NOMO-1 treated with DMSO at 0.1 percent for 48 hours (cell line): Measurements from ENCODE around the gene XRCC4.

Experiments used
- DNase-seq: peaks from one replicate; lab custom pipeline; 2025; ENCODE audit not compliant: unreplicated experiment; lab: John Stamatoyannopoulos, UW

The XRCC4 gene

DNA sequence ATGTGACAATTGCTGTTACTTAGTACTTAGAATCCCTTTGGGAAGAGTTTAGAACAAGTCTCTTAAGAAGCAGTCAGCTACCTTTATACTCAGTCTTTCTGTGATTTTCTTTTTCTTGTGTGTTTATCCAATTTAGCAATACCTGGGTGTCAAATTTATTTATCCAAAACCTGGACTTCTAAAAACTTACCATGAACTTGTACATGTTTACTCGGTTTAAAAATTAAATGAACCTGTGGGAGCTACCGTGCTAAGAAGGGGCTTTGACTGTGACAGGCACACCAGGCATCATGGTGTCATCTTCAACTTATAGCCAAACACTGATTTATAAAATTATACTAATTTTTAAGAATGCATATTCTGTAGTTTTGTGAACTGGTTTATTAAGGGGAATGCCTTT is 96.5 kb downstream of the XRCC4 start:
- DNase-seq: no peak

DNA sequence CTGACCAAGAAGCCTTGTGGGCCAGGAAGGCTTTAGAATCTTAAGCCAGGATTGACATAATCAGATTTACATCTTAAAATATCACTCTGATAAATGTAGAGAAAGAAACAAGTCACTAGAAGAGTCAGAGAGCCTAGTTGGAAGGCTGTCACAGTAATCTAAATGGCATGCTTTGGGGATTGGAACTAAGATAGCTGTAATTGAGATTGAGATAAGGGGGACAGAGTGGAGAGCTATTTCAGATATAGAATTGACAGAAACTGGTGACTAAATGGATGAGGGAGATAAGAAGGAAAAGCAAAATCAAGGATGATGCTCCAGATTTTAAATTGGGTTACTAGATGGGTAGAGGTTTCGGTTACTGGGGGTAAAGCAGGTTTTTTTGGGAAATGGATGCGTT is 100.5 kb downstream of the XRCC4 start:
- DNase-seq: no peak

DNA sequence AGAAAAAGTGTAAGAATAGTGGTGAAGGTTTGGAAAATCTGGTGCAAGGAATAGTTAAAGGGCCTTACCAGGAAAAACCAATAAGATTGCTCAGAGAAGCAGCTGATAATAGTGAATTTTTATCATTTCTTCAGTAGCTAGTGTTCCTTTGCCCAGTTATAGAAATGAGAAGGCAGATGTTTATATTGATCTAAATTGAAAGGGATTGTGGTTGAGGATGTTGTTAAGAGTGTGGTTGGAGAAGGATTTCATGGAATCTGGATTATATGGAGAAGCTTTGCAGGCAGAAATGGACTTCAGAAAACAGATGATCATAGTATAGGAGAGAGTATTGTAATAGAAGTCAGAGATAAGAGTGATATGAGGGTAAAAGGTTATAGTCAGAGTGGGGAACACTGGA is 102.6 kb downstream of the XRCC4 start:
- no peak for DNase-seq

DNA sequence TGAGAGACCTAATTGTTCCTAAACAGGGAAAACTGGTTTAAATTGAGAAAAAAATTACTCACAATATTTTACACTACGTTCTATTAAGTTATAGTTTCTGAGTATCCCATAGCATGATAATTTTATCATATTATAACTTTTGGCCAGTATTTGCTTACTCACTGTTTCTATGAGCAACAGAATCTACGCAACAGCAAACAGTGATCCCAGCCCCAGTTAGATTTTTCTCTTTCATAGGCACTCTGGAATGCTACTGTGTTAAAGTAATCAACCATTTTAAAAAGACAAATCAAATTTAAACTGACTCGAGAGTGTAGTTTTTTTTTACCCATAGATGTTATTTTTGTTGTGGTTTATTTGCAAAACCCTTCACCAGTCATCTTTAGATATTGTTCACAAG is 107.2 kb downstream of the XRCC4 start:
- no peak for DNase-seq

DNA sequence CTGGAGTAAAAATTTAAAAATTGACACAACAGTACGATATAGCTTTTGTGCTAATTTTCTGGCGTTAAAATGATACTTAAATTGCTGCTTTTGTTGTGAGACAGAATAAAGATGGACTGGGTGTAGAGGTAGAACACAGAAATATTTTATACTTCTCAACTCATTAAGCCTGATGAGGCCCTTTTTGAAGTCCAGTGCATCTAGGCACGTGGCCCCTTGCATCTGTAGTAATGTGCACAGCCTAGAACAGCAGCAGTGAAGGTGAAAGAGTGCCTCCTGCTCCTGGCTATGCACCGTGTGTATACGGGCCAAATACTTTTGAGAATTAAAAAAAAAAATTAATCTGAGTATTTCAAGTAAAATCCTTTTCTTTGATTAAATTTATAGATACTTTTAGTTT is 115.6 kb downstream of the XRCC4 start:
- DNase-seq: no peak

DNA sequence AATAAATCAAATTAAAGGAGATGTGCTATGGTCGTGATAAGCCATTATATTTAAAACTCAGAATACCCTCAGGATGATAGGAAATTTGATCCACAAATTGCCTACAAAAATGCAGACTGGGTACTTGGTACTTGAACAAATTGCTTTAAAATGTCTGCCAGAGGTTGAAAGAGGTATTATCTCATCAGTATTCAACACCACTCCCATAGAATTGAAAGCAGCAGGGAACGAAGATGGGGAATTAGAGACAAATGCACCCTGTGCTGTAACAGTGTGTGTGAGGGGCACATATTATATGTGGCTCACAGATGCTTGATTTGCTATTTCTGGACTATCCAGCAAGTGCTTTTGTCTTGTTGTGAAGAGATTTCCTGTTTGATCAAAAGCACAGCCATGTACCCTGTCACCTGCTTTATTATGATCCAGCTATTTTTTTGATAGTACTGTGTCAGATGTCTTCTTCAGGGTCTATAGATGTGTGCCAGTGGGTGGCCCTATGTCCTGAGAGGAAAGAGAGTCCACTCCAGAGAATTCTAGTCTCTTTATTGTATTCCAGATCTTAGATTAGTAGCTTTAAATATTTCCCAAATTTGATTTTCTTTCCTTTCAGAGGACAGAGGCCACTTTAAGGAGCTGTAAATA is 120.1 kb downstream of the XRCC4 start:
- no peak for DNase-seq

DNA sequence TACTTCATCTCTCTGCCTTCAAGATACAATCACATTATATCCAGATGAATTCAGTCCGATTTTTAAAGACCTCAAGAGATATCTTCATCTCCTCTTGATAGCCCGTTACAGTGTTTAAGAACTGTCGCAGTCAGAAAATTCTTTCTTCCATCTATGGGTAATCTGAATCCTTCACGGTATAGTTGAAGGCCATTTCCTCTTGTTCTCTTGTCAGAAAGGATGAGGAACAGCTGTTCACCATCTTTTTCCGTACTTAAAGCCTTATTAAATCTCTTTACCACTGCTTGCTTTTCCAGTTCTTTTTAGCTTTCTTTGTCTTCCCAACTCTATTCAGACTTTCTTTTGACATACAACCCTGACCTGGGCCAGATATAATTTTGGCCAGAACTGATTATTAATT is 121.8 kb downstream of the XRCC4 start:
- no peak for DNase-seq

DNA sequence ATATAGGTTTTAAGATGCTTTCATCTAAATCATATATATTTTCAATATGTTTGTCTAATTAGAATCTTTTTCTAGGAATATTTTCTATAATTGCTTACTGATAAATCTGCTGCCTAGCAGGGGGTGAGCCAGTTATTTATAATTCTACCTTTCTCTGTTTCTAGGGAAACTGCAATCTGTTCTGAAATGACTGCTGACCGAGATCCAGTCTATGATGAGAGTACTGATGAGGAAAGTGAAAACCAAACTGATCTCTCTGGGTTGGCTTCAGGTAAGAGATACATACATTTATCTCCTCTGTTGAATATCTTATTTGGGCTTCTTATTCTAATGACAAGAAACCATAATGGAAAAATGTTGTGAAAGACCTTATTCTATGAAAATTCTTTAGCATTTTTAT is 127.3 kb downstream of the XRCC4 start:
- no peak for DNase-seq

DNA sequence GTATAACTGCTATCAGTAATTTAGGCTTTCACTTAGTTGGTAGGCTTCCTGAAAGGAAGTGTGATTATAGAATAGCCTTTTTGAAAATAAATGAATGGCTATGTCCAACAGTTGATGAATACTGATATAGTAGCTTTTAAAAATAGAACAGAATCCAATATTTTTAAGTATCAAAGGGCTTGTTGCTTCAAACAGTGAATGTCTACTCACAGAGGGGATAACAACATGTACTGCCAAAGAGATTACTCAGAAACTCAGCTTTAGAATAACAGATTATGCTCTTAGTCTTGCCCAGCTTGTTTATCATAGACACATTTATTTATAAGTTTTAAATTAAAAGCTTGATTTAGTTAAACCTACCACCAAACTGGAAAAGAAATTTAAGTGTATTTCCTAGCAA is 132.6 kb downstream of the XRCC4 start:
- DNase-seq: no peak

DNA sequence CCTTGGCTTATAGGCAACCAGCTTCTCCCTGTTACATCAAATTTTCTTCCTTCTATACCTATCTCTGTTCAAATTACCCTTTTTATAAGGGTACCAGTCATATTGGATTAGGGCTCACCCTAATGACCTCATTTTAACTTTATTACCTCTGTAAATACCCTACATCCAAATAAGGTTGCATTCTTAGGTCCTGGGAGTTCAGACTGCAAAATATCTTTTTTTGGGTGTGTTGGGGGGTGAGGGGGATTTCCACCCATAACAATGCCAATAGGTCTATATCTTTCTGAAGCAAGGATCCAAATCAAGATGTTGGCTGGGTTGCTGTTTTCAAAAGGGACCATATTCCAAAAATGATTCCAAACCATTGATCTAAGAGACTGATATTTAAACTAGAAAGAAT is 141.7 kb downstream of the XRCC4 start:
- DNase-seq: no peak

DNA sequence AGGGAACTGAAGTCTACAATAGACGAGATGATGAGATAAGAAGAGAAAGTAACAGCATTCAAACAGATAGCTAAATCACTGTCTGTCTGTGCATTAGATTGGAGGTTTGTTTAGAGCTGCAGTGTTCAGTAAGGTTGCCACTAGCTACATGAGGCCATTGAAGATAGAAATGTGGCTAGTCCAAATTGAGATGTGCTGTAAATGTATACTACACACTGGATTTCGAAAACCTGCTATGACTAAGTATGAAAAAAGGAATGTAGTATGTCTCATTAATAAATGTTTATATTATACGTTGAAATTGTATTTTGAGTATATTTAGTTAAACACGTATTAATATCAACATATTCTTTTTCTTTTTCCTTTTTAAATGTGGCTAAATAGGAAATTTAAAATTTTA is 142.1 kb downstream of the XRCC4 start:
- no peak for DNase-seq

DNA sequence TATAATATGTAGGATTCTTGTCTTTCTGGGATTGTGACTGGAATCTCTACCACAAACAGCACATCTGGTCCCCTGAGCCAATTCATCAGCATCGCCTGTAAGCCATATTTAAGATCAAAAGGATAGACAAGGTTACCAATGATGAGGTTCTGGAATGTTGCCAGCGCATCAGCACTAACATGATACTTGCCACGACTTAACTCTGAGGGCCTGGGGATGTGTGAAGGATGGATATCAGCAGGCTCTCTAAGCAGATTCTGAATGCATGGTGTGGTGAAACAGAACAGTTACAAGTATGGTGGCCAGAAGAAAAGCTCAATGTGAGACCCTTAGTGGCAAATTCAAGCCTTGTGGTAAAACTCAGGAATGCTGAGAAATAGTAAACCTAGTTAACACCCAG is 143.0 kb downstream of the XRCC4 start:
- no peak for DNase-seq

DNA sequence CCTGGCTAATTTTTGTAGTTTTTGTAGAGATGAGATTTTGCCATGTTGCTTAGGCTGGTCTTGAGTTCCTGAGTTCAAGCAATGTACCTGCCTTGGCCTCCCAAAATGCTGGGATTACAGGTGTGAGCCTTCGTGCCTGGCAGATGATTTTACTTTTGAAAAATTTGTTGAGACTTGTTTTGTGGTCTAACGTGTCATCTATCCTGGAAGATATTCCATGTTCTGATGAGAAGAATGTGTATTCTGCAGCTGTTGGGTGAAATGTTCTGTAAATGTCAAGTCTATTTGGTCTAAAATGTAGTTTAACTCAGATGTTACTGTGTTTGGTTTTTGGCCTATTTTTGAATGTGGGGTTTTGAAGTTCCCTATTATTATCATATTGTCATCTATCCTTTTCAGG is 145.6 kb downstream of the XRCC4 start:
- no peak for DNase-seq

DNA sequence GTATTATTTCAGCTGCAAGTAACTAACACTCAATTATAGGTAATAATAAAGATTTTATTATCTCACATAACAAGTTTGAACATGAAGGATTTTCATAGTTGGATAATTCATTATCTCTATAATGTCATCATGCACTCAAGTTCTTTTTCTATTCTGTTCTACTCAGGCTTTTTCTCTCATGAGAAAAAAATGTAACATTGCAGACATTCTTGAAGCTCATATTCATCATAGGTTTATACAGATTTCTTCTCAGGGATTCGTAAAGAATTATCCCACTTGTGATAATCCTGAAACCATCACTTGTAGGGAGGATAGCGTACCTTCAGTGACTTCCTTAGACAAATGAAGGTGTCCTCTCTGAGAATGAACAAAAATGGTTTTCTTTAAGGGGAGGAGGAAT is 150.3 kb downstream of the XRCC4 start:
- DNase-seq: no peak

DNA sequence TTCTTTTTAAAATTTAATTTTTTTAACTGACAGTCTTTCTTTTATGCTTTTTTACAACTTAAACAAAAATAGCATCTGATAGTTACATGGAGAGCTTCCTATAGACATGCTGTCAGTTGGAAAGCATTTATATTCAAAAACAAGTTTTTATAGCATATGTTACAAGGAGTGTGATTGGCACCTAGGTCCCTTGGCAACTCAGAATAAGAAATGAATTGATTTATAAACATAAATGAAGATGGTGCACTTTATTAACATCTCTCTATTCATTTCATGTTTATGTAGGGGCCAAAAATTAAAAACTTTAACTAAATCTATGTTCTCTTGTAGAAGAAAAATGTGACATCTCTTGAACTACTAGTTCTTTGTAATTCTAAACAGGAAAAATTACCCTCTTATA is 153.2 kb downstream of the XRCC4 start:
- no peak for DNase-seq

DNA sequence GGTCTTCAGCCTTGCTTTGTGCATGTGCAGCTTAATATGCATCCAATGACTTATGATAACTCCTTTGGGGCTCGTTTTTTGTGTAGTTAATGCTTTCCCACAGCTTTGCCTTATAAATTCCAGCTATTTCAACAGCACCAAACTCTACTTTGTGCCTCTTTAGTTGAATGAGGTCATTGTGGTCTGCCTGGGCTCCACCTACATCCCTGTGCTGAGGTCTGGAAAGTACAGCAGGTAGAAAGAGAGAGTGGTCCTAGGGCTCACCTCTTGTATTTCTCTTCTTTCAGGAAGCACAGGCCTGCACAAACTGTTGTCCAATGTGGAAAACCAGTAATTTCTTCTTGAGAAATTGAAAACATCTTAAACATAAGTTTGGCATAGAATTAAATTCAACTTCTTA is 167.2 kb downstream of the XRCC4 start:
- DNase-seq: no peak

DNA sequence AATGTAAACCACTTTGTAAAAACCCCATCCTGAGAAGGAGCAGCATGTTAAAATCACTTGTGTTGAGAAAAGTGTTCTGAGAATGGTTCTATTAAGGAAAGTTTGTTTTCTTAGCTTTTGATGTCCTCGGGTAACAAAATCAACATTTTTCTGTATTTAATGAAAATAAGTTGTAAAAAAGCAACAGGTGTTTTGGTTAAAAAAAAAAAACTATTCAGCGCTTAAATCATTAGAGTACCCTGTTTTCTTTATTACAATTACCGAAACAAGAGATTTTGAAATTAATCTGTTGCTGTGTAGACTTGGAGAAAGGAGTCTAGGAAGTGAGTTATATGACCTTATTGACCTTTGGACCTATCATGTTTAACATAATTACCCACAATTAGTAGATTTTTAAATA is 167.7 kb downstream of the XRCC4 start:
- DNase-seq: no peak

DNA sequence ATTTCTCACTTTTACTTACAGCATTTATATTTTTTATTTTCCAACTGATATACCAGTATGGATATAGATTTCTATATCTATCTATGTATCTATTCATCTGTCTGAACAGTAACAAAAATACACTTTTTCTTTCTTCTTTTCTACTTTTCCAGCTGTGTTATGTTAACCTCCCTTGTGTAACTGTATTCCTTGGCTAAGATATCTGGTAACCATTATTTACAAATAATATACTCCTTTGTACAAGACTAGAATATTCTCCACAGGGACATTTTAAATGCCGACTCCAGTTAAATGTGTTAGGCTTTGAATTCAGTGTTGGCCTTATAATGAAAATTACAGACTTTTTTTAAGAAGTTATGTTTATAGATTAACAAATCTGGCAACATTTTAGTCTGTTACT is 168.7 kb downstream of the XRCC4 start:
- DNase-seq: no peak

DNA sequence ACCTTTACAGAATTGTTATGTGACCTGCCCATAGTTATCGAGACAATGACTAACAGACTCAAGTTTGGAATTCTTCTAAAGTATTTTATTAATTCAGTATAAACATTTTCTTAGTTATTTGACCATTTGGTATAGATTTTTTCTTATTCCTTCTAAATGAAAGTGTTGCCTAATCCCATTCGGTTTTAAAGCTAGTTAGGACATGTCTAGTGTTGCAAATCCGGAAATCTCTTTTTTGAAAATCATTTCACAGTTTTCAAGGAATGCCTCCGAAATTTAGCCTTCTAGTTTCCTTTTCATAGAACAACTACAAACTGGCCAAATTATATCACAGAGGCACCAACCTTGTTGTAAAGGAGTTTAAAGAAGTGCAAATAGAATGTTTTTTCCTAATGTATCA is 171.8 kb downstream of the XRCC4 start:
- peak; percentile 33 for DNase-seq

DNA sequence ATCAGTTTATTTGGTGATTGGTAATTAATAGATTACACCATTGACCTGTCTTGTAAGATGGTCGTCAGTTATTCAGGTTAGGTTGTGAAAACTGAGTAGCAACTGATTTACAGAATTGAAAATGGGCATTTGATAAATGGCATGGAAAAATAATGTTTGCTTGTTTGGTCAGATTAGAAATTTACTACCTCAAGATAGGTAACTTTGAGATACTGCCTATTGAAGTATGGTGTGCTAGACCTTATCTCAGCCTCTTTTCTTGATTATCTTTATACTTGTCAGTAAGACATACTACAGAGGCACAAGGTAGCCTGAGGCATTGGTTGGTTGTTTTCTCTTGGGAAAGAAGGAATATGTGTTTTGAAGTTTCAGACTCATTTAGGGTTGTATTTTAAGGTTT is 174.5 kb downstream of the XRCC4 start:
- DNase-seq: no peak

DNA sequence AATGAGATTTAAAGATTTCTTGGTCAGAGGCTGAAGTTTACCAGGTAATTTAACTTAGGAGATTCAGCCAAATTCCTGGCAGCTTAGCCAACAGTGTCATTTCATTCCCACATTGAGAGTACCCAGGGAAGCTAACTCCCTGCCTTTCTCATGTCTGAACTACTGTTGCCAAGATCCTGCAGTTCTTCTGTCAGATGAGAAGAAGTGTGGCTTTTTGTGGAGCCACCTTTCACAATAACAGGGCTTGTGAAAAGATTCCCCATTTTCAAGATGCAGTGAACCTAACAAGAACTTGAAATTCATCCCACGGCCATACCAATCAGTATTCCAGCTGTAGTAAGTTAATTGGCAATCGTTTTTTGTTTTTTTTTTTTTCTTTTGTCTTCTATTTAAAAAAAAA is 176.4 kb downstream of the XRCC4 start:
- no peak for DNase-seq

DNA sequence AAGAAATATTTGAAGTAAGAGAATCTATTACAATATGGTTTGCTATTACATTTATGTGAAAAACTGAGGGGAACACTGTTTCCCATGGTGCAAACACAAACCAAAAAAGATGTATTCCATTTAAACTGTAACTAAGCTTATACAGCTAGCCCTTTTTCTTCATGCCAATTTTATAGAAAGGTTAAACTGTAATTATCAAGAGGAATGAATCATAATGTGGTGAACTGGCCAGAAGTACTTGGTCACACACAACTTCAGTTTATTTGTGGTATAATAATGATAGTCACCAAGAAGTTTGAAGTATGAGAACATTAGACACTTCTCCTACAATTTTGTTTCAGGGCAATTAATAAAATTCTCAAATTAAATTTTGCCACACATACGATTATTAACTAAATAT is 177.9 kb downstream of the XRCC4 start:
- peak; percentile 55 for DNase-seq

DNA sequence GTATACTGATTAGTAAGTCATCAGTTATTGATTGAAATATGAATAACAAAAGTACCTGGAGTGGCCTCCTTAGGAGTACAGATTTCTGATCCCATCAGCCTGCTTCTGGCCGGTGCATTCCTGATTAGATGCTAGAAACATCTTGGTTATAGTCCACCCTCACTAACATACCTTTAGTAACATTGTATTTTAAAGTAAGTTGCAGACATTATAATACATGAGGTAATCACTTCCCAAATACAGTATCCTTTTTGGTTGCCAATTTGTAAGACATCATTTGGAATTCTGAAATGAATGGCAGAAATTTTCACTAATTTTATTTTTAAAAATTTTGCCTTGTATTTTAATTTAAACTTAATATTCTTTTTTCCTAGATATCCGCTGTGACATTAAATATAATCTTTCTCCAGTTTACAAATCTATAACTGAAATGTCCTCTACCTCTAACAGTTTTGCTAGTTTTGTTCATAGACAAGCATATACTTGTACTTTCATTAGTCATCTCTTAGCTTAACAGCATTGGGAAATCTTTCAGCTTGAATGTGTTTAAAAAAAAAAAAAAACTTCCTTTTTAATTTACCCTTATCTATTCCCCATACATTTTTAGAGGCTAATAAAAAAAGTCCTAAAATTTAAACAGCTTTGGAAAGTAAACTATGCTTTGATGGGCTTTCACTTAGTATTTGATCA is 178.9 kb downstream of the XRCC4 start:
- peak; percentile 63 for DNase-seq
